H1 (cell line): ENCODE measurements around the gene NSUN2. TPM values are rescaled to one million over a fixed set of nuclear protein-coding genes. Genes with fewer than 3 reads are reported as not detected.

ENCODE experiments used
- CTCF ChIA-PET: fragments of 300-600 bp; sonication (Branson Sonifier 250); formaldehyde crosslinking; loops from one replicate; lab custom pipeline; 2021; ENCODE audit not compliant: partially characterized antibody; lab: Charles Lee
- POLR2A ChIA-PET: fragments of 300-600 bp; sonication (Branson Sonifier 250); formaldehyde crosslinking; loops from one replicate; lab custom pipeline; 2021; ENCODE audit warnings: inconsistent platforms; ENCODE audit not compliant: partially characterized antibody; lab: Charles Lee
- DNase-seq, 2 experiments: peaks; one replicate each; pipeline versions ENCODE4 v3.0.0 to v3.0.0-alpha.2; 2010 to 2022; ENCODE audit warnings: low spot score in 2 of 2, low read depth in 1 of 2, mixed read lengths in 1 of 2
- FAIRE-seq: peaks from 2 replicates; lab custom pipeline; 2011; peaks lifted over from hg19 to GRCh38; lab: Jason Lieb, UNC
- H2AFZ ChIP-seq: 2 replicates; pipeline ENCODE4 v1.8.1; 2012; ENCODE audit warnings: low read length, inconsistent platforms
- H2AK5ac ChIP-seq: 2 replicates; pipeline ENCODE4 v1.6.1; 2013; ENCODE audit warnings: low read depth, low read length
- H2BK120ac ChIP-seq: replicated peaks from 2 replicates; pipeline ENCODE3; 2013; ENCODE audit warnings: low read depth, low read length, inconsistent platforms
- H2BK12ac ChIP-seq: 2 replicates; pipeline ENCODE4 v1.6.1; 2013; ENCODE audit warnings: low read depth, low read length
- H2BK15ac ChIP-seq: 2 replicates; pipeline ENCODE4 v1.6.1; 2013; ENCODE audit warnings: low read length
- H2BK20ac ChIP-seq: 2 replicates; pipeline ENCODE4 v1.6.1; 2013; ENCODE audit warnings: low read length
- H2BK5ac ChIP-seq: 2 replicates; pipeline ENCODE4 v1.6.1; 2013; ENCODE audit warnings: low read depth, low read length
- H3K14ac ChIP-seq: 2 replicates; pipeline ENCODE4 v1.6.1; 2013; ENCODE audit warnings: inconsistent platforms; ENCODE audit not compliant: insufficient read length
- H3K18ac ChIP-seq: 2 replicates; pipeline ENCODE4 v1.6.1; 2013; ENCODE audit warnings: low read length; ENCODE audit errors: extremely low read depth
- H3K23ac ChIP-seq: 2 replicates; pipeline ENCODE4 v1.6.1; 2013; ENCODE audit warnings: inconsistent platforms; ENCODE audit not compliant: insufficient read length
- H3K23me2 ChIP-seq: 2 replicates; pipeline ENCODE4 v1.6.1; 2013; ENCODE audit warnings: low read depth, low read length
- H3K27ac ChIP-seq: 2 replicates; pipeline ENCODE4 v1.6.1; 2011; ENCODE audit warnings: low read depth, low read length, inconsistent platforms
- H3K27me3 ChIP-seq, 4 experiments: replicated peaks in 1 of 4; 1 replicate in 1 of 4; 2 replicates in 3 of 4; pipeline versions ENCODE4 v1.6.1 to v1.8.1; 2011 to 2013; ENCODE audit warnings: low read length in 3 of 4, mild to moderate bottlenecking in 3 of 4, inconsistent platforms in 2 of 4, mixed read lengths in 2 of 4, moderate library complexity in 1 of 4; ENCODE audit not compliant: control insufficient read depth in 3 of 4, insufficient read depth in 3 of 4; ENCODE audit errors: extremely low read depth in 1 of 4
- H3K36me3 ChIP-seq, 4 experiments: 2 replicates each; pipeline versions ENCODE4 v1.6.1 to v1.8.1; 2011 to 2013; ENCODE audit warnings: mild to moderate bottlenecking in 4 of 4, low read length in 3 of 4, moderate library complexity in 2 of 4, control low read depth in 1 of 4, inconsistent platforms in 1 of 4; ENCODE audit not compliant: insufficient read depth in 4 of 4, control insufficient read depth in 2 of 4
- H3K4ac ChIP-seq: replicated peaks from 2 replicates; pipeline ENCODE3; 2013; ENCODE audit warnings: low read length, low read depth, mixed read lengths, inconsistent platforms; ENCODE audit not compliant: insufficient read length
- H3K4me1 ChIP-seq, 4 experiments: replicated peaks in 1 of 4; 1 replicate in 1 of 4; 2 replicates in 3 of 4; pipeline versions ENCODE4 v1.6.1 to v1.8.1; 2011 to 2013; ENCODE audit warnings: low read length in 3 of 4, inconsistent platforms in 2 of 4, mixed read lengths in 1 of 4; ENCODE audit not compliant: insufficient read depth in 4 of 4, control insufficient read depth in 3 of 4
- H3K4me2 ChIP-seq, 2 experiments: 2 replicates each; pipeline versions ENCODE4 v1.6.1 to v1.8.1; 2011 to 2013; ENCODE audit warnings: low read depth in 2 of 2, low read length in 2 of 2, control low read depth in 1 of 2, inconsistent platforms in 1 of 2, mild to moderate bottlenecking in 1 of 2; ENCODE audit not compliant: insufficient read depth in 1 of 2
- H3K4me3 ChIP-seq, 4 experiments: fragments of 200-600, 300-600 bp in 1 of 4; sonication (generic), shearing (Covaris generic), sonication (Bioruptor Twin) in 1 of 4; 2 replicates each; pipeline versions ENCODE4 v1.5.1 to v1.8.1; 2011 to 2016; ENCODE audit warnings: low read length in 4 of 4, low read depth in 3 of 4, control low read depth in 2 of 4, inconsistent platforms in 2 of 4, mild to moderate bottlenecking in 2 of 4, mixed read lengths in 1 of 4, moderate library complexity in 1 of 4; ENCODE audit not compliant: insufficient read depth in 2 of 4; ENCODE audit errors: extremely low read depth in 1 of 4
- H3K56ac ChIP-seq: replicated peaks from 2 replicates; pipeline ENCODE3; 2013; ENCODE audit warnings: low read depth, mild to moderate bottlenecking, mixed read lengths, low read length, inconsistent platforms; ENCODE audit not compliant: insufficient read length
- H3K79me1 ChIP-seq: 2 replicates; pipeline ENCODE4 v1.6.1; 2013; ENCODE audit warnings: low read depth, low read length, control low read depth
- H3K79me2 ChIP-seq, 2 experiments: 2 replicates each; pipeline versions ENCODE4 v1.6.1 to v1.8.1; 2012 to 2013; ENCODE audit warnings: low read length in 2 of 2, mild to moderate bottlenecking in 2 of 2, inconsistent platforms in 1 of 2; ENCODE audit not compliant: insufficient read depth in 2 of 2, control insufficient read depth in 1 of 2
- H3K9ac ChIP-seq, 4 experiments: replicated peaks in 1 of 4; 1 replicate in 1 of 4; 2 replicates in 3 of 4; pipeline versions ENCODE4 v1.6.1 to v1.8.1; 2011 to 2013; ENCODE audit warnings: low read depth in 3 of 4, low read length in 3 of 4, control low read depth in 2 of 4, mild to moderate bottlenecking in 2 of 4, moderate library complexity in 2 of 4, inconsistent platforms in 1 of 4; ENCODE audit errors: extremely low read depth in 1 of 4
- H3K9me3 ChIP-seq, 2 experiments: 2 replicates each; pipeline versions ENCODE4 v1.6.1 to v1.8.1; 2012 to 2013; ENCODE audit warnings: mild to moderate bottlenecking in 2 of 2, moderate library complexity in 2 of 2, control low read depth in 1 of 2, inconsistent platforms in 1 of 2, low read depth in 1 of 2, low read length in 1 of 2, mixed read lengths in 1 of 2; ENCODE audit not compliant: insufficient read depth in 2 of 2
- H4K20me1 ChIP-seq, 2 experiments: replicated peaks in 1 of 2; 2 replicates each; pipeline versions ENCODE3 to v1.8.1; 2011 to 2013; ENCODE audit warnings: inconsistent platforms in 2 of 2, low read length in 2 of 2, mild to moderate bottlenecking in 1 of 2; ENCODE audit not compliant: insufficient read depth in 2 of 2, control insufficient read depth in 1 of 2
- H4K5ac ChIP-seq: 2 replicates; pipeline ENCODE4 v1.6.1; 2013; ENCODE audit warnings: low read length, low read depth, mixed read lengths, inconsistent platforms; ENCODE audit not compliant: insufficient read length
- H4K8ac ChIP-seq: 2 replicates; pipeline ENCODE4 v1.8.0; 2013; ENCODE audit warnings: mild to moderate bottlenecking, moderate library complexity, low read length, inconsistent platforms; ENCODE audit not compliant: insufficient read depth; ENCODE audit errors: extremely low read depth
- H4K91ac ChIP-seq: replicated peaks from 2 replicates; pipeline ENCODE3; 2013; ENCODE audit warnings: low read length, mixed read lengths, inconsistent platforms; ENCODE audit not compliant: insufficient read length
- CHD1 ChIP-seq: IDR thresholded peaks from 2 replicates; pipeline ENCODE4 v1.6.1; 2012; ENCODE audit warnings: low read depth, low read length, improper control_type of control experiment
- CREB1 ChIP-seq: IDR thresholded peaks from 2 replicates; pipeline ENCODE4 v1.6.1; 2012; ENCODE audit warnings: inconsistent platforms
- HDAC2 ChIP-seq, 2 experiments: fragments of 300-600 bp in 1 of 2; sonication (generic) in 1 of 2; IDR thresholded peaks; 2 replicates each; pipeline ENCODE4 v1.6.1; 2011 to 2012; ENCODE audit warnings: low read depth in 2 of 2, low read length in 2 of 2, mild to moderate bottlenecking in 2 of 2, moderate library complexity in 2 of 2, borderline replicate concordance in 1 of 2, inconsistent platforms in 1 of 2
- HDAC6 ChIP-seq: IDR thresholded peaks from one replicate; pipeline ENCODE4 v1.7.1; 2012; ENCODE audit warnings: low read depth, mild to moderate bottlenecking, inconsistent platforms, low read length, moderate library complexity
- POLR2AphosphoS5 ChIP-seq: IDR thresholded peaks from 2 replicates; pipeline ENCODE4 v1.6.1; 2011; ENCODE audit warnings: low read depth, low read length
- SIRT6 ChIP-seq: IDR thresholded peaks from one replicate; pipeline ENCODE4 v1.7.1; 2012; ENCODE audit warnings: low read length, inconsistent platforms
- TCF12 ChIP-seq: IDR thresholded peaks from 2 replicates; pipeline ENCODE4 v1.6.1; 2011; ENCODE audit warnings: low read depth, mild to moderate bottlenecking, low read length
- WGBS, 2 experiments: shearing (Covaris generic) in 1 of 2; methylation state at CpG; one replicate each; pipeline versions ENCODE4 v1.1.6 to v1.1.7; 2013 to 2015; ENCODE audit warnings: low lambda C conversion rate in 2 of 2, mixed read lengths in 2 of 2, inconsistent platforms in 1 of 2, low coverage in 1 of 2, missing lambda C conversion rate in 1 of 2; ENCODE audit not compliant: insufficient replicate concordance in 2 of 2, insufficient coverage in 1 of 2, insufficient read length in 1 of 2; ENCODE audit errors: extremely low coverage in 1 of 2, missing lambda C conversion rate in 1 of 2; 5-methylcytosine and 5-hydroxymethylcytosine counted together
- polyA plus RNA-seq, 7 experiments: library from polyadenylated mRNA; depleted of rRNA in 3 of 7; stranded (reverse) in 5 of 7; unstranded in 2 of 7; fragments of >200 nt in 5 of 7; fragments of 200-250 nt in 2 of 7; gene quantifications; 1 replicate in 5 of 7; 2 replicates in 1 of 7; 4 replicates in 1 of 7; pipeline versions ENCODE4 v1.2.1 to v1.2.3, GENCODE V29; 2011 to 2013; ENCODE audit warnings: missing spikeins in 2 of 7, mixed read lengths in 2 of 7
- total RNA-seq: library from RNA; stranded (reverse); fragmentation: NEBNext Ultra II Directional; extraction: Animal tissue kit (Norgen Biotek cat#: 25700); gene quantifications from 2 replicates; pipeline ENCODE4 v1.2.1, GENCODE V29; 2021
- TF ChIP-seq, protein P1 (sequence below): IDR thresholded peaks from 2 replicates; pipeline ENCODE4 v1.6.1; 2012; ENCODE audit warnings: low read length, inconsistent platforms
- TF ChIP-seq, protein P2 (sequence below), 3 experiments: IDR thresholded peaks; 1 replicate in 2 of 3; 2 replicates in 1 of 3; pipeline versions ENCODE4 v1.5.1 to v1.6.1; 2011; ENCODE audit warnings: low read length in 3 of 3, mild to moderate bottlenecking in 3 of 3, inconsistent platforms in 2 of 3, low read depth in 1 of 3, moderate library complexity in 1 of 3; ENCODE audit not compliant: insufficient read depth in 1 of 3; ENCODE audit errors: control extremely low read depth in 1 of 3

The NSUN2 gene
- total and polyA plus RNA-seq, 2 of the 8 experiments (the other 6 are each of a cell fraction or from before 2014, with no cell fraction given): 47.3 to 94.7 TPM

DNA sequence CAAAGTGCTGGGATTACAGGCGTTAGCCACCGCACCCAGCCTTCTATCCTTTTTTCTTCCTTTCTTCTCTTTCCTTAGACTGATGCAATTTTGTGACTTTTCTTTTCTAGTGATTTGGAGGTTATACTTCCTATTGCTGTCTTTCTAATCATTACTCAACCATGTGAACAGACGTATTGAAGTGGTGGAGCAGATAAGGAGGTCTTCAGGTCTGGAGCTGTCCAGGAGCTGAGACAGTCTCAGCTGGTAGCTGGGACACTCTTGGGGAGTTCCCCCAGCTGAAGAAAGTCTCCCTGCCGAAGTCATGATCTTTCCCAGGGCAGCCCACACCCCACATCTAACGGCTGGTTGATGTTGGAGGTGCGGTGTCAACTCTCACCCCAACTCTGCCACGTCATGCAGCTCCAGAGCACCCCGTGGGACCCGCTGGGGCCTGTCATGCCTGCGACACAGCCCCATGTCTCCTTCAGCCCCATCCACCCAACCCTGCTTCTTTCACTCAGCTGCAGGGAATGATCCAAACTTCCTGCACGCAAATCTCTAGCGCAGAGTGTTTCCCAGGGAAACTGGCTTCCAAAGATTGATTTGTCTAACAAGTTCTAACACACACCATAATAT lies 41.1 kb downstream of the NSUN2 start:
- Histone ChIP-seq H3K56ac (no peak overlapping the region), H3K14ac (no peak overlapping the region), H2BK15ac (no peak overlapping the region), H2BK5ac (no peak overlapping the region), H4K91ac (no peak overlapping the region), H2BK12ac (no peak overlapping the region), H3K27me3 (no peaks in the 10 kb centered on the region), H3K23me2 (no peaks in the 10 kb centered on the region), H3K79me2 (no peaks in the 10 kb centered on the region), H2AK5ac (no peak overlapping the region), H3K18ac (no peak overlapping the region), H2BK20ac (no peak overlapping the region), H3K27ac (no peak overlapping the region), H2BK120ac (no peak overlapping the region), H3K23ac (no peak overlapping the region), H3K36me3 (peaks cover 0 to 3% (median 0%) of the 10 kb centered on the region in 4 experiments; a peak in 2 of 8 replicates), H3K9me3 (no peaks in the 10 kb centered on the region), H4K20me1 (no peaks in the 10 kb centered on the region), H2AFZ (no peak overlapping the region), H3K9ac (no peak overlapping the region), H3K4ac (no peak overlapping the region), H4K5ac (no peak overlapping the region), H4K8ac (no peak overlapping the region), H3K4me1 (no peaks in the 10 kb centered on the region), H3K79me1 (no peaks in the 10 kb centered on the region), H3K4me2 (no peak overlapping the region), H3K4me3 (no peak overlapping the region)
- CTCF ChIA-PET: no interaction called here
- WGBS, 2 experiments: 93% methylated on average over 12 of the region's 12 CpGs; no CpG with 5 or more reads in 1 of the 2 experiments
- POLR2A ChIA-PET: interaction anchor here (1.5 kb wide), 1 partner anchor 41 kb away, joined by 3 read pairs; the partner anchor contains the start of gene SRD5A1
- no peak for DNase-seq
- no peak for FAIRE-seq
- TF ChIP-seq CREB1: no peak
- TF ChIP-seq TCF12: no peak
- no peak for TF ChIP-seq HDAC6
- TF ChIP-seq, protein P1, sequence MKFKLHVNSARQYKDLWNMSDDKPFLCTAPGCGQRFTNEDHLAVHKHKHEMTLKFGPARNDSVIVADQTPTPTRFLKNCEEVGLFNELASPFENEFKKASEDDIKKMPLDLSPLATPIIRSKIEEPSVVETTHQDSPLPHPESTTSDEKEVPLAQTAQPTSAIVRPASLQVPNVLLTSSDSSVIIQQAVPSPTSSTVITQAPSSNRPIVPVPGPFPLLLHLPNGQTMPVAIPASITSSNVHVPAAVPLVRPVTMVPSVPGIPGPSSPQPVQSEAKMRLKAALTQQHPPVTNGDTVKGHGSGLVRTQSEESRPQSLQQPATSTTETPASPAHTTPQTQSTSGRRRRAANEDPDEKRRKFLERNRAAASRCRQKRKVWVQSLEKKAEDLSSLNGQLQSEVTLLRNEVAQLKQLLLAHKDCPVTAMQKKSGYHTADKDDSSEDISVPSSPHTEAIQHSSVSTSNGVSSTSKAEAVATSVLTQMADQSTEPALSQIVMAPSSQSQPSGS: no peak
- TF ChIP-seq, protein P2, sequence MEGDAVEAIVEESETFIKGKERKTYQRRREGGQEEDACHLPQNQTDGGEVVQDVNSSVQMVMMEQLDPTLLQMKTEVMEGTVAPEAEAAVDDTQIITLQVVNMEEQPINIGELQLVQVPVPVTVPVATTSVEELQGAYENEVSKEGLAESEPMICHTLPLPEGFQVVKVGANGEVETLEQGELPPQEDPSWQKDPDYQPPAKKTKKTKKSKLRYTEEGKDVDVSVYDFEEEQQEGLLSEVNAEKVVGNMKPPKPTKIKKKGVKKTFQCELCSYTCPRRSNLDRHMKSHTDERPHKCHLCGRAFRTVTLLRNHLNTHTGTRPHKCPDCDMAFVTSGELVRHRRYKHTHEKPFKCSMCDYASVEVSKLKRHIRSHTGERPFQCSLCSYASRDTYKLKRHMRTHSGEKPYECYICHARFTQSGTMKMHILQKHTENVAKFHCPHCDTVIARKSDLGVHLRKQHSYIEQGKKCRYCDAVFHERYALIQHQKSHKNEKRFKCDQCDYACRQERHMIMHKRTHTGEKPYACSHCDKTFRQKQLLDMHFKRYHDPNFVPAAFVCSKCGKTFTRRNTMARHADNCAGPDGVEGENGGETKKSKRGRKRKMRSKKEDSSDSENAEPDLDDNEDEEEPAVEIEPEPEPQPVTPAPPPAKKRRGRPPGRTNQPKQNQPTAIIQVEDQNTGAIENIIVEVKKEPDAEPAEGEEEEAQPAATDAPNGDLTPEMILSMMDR (IDR thresholded peaks at IDR 0.05; ENCODE audit: control extremely low read depth in 1 of 3, insufficient read depth in 1 of 3, low read depth in 1 of 3, low read length in 3 of 3): no peak
- no peak for TF ChIP-seq POLR2AphosphoS5
- no peak for TF ChIP-seq CHD1
- TF ChIP-seq SIRT6: no peak
- no peak for TF ChIP-seq HDAC2 (IDR thresholded peaks at IDR 0.05; ENCODE audit: borderline replicate concordance in 1 of 2, low read depth in 2 of 2, low read length in 2 of 2)
